Fibroblast of gingiva (primary cell): ENCODE measurements around the gene FFAR2.

Experiments used
- DNase-seq: peaks from one replicate; pipeline ENCODE4 v3.0.0-alpha.2; 2011; ENCODE audit warnings: low read depth

Gene FFAR2

DNA sequence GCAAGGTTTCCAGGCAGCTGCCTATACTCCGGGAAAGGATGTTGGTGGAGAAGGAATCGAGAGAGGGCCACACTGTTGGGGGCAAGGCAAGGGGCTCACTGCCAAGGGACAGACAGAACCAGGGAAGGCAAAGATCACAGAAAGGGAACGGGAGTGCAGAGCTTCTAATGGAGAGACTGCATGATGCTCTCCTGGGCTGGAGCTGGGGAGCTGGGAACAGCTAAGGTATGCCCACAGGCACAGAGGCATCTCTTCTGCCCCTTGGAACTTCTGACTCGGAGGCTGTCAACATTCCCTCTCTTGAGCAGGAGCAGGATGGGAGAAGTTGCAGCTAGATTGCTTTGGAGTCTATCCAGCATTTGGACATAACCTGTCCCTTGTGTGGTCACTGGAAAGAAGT lies 22.4 kb upstream of the FFAR2 start:
- DNase-seq, result no peak

- DNase-seq, result no peak
These were observed 20.9 kb upstream of the FFAR2 start for GRCh38 chr19:35427187-35427586.

GRCh38 chr19:35429698-35430408 lies 18.2 kb upstream of the FFAR2 start:
- no peak for DNase-seq

- no peak for DNase-seq
These were observed 17.5 kb upstream of the FFAR2 start for GRCh38 chr19:35430409-35431144.

- no peak for DNase-seq
These were observed 16.8 kb upstream of the FFAR2 start for GRCh38 chr19:35431145-35431807.

DNA sequence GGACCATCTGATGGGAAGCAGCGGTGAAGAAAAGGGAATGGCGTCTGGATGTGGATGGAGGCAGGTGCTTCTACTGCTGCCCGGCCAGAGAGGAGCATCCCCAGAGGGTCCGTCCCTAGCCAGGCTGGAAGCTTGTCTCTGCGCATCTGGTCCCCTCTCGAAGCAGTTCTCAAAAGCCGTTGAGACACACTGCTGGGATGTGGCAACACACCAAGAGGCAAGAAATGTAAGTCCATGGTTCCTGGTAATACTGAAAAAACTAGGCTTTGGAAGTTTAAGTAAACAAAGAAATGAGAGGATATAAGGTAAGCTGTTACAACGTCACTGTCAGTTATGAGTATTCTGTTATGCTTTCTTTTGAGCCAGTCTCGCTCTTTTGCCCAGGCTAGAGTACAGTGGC lies 15.1 kb upstream of the FFAR2 start:
- DNase-seq, result no peak

GRCh38 chr19:35433448-35433847 lies 14.6 kb upstream of the FFAR2 start:
- DNase-seq, result no peak

DNA sequence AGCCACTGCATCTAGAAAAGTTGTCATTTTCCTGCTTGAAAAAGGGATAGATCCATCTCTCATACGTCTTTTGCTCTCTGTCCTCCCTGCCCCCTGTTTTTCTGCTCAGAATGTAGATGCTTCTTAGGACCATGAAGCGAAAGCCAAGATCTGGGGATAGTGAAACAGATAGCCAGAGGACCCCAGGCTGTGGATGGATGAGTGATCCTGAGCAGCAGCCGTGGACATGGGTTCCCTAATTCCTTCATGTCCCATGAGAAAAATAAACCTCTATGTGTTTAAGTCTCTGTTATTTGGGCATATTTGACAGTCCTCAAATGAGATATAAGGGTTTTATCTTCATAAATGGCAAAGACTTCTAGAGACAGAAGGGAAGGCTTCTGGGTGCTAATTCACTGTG lies 12.2 kb upstream of the FFAR2 start:
- no peak for DNase-seq

DNA sequence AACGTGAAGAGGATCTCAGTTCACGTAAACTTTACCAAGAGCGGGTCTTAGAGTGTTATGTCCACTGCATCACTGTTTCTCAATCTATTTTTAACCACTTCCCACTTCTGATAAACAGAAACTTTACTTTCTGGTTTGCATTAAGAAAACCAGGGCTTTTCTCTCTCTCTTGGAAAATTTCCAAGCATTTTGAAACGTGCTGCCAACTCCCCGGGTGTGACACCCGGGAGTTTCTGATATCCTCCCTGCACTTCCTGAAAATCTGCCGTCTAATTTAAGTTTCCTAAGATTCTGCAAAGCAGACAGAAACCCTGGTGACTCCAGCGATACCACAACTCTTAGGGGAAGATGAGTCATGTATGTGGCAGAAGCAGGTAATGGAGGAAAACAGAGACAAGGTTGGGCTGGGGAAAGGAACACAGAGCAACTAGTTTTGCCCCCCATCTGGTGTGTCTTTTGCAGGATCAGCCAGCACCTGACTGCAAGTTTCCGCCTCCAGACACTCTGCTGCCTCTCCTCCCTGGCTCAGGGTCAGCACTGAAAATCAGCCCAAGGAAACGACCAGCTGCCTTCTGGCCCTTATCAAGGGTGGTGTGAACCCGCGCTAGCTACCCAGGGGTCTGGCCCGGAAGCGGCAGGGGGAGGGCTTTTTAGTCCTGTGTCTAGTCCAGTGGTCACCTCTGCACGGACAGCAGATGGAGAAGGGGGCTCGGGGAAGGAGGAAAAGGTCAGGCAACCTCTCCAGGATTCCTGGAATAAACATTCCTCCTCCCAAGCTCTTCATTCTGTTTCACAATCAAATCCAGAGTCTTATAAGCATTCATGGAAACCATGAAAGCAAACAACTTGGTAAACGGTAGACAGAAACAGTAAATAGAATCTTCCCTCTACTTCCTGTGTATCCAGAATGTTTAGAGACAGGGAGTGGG lies 11.3 kb upstream of the FFAR2 start:
- DNase-seq, result peak; percentile 61

- DNase-seq, result no peak
These were observed 10.6 kb upstream of the FFAR2 start for GRCh38 chr19:35437406-35437951.

GRCh38 chr19:35438096-35438495 lies 10.0 kb upstream of the FFAR2 start:
- DNase-seq, result no peak

DNA sequence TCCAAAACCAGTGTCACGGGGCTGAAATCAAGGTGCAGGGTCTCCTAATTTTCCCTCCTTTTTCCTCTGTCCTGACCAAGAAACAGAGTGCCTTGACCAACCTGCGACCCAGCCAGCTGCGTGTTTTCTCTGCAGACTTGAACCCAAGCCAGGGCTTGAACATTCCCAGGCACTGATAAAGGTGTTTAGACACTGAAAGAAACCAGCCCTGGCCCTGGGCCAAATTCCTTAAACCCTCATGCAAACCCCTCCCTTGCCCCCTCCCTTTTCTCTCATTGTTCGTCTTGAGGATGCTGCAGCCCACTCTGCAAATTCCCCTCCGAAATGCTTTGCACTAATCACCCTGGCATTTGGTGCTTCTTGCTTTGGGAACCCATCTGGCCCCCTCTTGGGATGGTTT lies 9.5 kb upstream of the FFAR2 start:
- DNase-seq, result no peak

DNA sequence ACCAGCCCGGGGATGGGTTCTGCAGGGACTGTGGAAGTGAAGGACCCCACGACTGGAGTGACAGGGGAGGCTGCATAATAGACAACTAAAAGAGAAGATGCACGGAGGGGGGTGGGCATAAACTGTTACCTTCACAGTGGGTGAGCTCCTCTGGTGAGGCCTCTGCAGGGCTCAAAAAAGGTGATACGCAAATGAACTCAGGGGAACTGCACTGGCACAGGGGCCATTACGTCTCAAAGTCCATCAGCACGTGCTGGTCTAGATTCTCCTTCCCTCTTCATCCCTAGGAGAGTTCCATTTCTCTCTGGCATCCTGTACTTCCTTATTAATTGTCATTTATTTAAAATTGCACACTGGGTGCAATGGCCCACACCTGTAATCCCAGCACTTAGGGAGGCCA lies 8.1 kb upstream of the FFAR2 start:
- no peak for DNase-seq

DNA sequence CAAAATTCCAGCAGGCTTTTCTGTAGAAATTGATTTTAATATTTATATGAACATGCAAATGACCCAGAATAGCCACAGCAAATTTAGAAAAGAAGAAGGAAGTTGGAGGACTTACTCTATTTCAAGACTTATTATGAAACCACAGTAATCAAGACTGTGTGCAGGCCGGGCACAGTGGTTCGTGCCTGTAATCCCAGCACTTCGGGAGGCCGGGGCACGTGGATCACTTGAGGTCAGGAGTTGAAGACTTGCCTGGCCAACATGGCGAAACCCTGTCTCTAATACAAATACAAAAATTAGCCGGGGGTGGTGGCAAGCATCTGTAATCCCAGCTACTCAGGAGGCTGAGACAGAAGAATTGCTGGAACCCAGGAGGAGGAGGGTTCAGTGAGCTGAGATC lies 6.0 kb upstream of the FFAR2 start:
- no peak for DNase-seq

DNA sequence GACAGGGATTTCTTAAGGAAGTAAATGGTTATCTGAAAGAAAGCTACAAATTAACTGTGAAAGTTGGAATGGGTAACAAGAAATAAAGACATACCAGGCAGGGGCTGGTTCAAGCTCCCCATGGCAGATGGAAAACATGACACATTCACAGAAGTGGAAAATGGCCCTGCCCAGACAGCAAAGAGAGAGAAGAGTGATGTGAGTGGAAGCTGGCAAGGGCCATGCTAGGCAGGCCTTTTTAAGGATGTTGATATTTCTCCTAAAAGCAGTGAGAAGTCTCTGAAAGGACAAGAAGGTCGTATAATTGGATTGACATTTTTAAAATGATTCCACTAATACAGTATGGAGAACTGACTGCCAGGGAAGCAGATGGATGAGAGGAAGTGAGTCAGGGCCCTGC lies 3.3 kb upstream of the FFAR2 start:
- DNase-seq, result no peak

GRCh38 chr19:35445826-35446593 lies 2.0 kb upstream of the FFAR2 start:
- no peak for DNase-seq

DNA sequence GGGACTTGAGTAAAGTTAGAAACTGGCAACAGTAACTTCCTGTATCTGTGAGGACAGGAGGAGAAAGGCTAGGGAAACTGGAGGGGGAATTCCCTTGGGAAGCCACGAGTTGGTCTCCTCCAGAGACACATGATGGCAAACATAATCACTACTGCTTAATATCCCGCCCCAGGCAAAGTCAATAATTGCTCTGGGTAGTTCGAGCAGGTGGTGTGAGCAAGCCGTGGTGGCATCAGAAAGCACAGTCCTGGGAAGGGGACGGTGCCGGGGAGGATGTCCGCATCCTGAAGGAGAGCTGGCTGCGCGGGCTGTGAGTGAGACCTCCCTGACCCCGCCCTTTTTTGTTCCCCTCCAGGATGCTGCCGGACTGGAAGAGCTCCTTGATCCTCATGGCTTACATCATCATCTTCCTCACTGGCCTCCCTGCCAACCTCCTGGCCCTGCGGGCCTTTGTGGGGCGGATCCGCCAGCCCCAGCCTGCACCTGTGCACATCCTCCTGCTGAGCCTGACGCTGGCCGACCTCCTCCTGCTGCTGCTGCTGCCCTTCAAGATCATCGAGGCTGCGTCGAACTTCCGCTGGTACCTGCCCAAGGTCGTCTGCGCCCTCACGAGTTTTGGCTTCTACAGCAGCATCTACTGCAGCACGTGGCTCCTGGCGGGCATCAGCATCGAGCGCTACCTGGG lies 1.4 kb downstream of the FFAR2 start:
- no peak for DNase-seq

DNA sequence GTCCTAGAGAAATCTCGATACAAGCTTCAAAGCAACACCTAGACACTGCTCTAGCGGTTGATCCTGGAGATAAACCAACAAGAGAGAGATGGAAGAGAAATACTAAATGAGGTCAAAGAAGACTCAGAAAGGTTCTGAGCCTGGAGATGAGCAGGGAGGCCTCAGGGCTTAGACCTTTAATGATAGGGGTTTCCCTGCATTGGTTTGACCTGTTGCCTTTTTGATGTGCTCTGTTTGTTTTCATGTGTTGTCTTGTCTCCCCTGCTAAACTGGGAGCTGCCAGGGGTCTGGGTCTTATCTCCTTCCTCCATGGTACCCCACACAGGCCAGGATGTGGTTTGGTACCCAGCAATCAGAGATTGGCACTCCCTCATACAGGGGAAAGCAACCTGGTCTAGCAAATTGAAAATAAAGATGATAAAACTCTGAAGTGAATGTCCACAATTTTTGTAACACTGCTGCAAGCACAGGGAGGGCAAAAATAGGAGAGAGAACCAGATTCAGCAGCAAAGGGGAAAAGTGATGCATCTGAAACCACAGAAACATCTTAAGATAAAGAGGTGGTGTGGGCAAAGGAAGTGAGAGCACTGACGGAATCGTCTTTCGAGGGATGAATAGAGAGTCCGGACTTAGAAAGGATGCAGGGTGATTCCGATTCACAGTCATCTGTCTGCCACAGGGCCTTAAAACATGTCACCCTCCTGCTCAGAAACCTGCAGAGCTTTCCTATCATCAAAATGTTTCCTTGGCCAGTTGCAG lies 3.5 kb downstream of the FFAR2 start:
- DNase-seq, result no peak

- no peak for DNase-seq
These were observed 6.6 kb downstream of the FFAR2 start for GRCh38 chr19:35454663-35455062.
